Measurements from ENCODE around the gene CLOCK.

DNA sequence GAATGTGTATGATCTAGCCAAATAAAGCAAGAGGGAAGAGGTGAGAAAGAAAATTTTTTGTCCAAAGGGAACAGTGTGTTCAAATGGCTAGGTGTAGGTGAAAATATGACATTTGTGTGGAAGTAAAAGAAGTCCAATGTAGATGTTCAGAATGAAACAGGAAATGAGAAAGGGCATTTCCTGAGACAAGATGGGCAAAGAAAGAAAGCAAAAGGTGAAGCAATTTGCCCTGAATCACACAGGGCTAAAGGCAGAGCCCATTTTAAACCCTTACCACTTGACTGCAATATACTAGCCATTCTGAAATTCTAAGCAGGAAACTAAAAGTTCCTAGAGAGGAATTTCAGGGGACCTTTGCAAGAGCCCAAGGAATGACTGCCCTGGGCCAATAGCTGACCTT, 36.0 kb downstream of the CLOCK start:
- TF ChIP-seq, protein P1, sequence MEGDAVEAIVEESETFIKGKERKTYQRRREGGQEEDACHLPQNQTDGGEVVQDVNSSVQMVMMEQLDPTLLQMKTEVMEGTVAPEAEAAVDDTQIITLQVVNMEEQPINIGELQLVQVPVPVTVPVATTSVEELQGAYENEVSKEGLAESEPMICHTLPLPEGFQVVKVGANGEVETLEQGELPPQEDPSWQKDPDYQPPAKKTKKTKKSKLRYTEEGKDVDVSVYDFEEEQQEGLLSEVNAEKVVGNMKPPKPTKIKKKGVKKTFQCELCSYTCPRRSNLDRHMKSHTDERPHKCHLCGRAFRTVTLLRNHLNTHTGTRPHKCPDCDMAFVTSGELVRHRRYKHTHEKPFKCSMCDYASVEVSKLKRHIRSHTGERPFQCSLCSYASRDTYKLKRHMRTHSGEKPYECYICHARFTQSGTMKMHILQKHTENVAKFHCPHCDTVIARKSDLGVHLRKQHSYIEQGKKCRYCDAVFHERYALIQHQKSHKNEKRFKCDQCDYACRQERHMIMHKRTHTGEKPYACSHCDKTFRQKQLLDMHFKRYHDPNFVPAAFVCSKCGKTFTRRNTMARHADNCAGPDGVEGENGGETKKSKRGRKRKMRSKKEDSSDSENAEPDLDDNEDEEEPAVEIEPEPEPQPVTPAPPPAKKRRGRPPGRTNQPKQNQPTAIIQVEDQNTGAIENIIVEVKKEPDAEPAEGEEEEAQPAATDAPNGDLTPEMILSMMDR (IDR thresholded peaks at IDR 0.05; ENCODE audit: control extremely low read depth in 1 of 3, insufficient read depth in 1 of 3, low read depth in 1 of 3, low read length in 3 of 3), result no peak
- TF ChIP-seq POLR2A (IDR thresholded peaks at IDR 0.05; ENCODE audit: control extremely low read depth in 1 of 2, low read depth in 2 of 2, low read length in 2 of 2), result no peak

Measured in H1 (cell line).